ENCODE results near the gene NET1. TPM values are rescaled to one million over a fixed set of nuclear protein-coding genes. Genes with fewer than 3 reads are reported as not detected.
A peak's percentile ranks its signal among the peaks of the same experiment; 100 is the strongest.

NET1 gene
- total RNA-seq, 2 donors from 2014 or later = 10.5 to 16.1 TPM

- no peak overlapping the region for H3K27ac Mint-ChIP-seq
These were observed 41.6 kb downstream of the NET1 start for GRCh38 chr10:5453749-5454489.

GRCh38 chr10:5456563-5456962 is 44.2 kb downstream of the NET1 start:
- DNase-seq (no peak), ATAC-seq (no peak)
- Mint-ChIP-seq H3K27ac (no peak overlapping the region), H3K4me3 (no peak overlapping the region), H3K4me1 (peaks cover 6% of the 10 kb centered on the region), H3K27me3 (no peaks in the 10 kb centered on the region), H3K36me3 (ENCODE audit: low read depth) (peaks cover 5% of the 10 kb centered on the region)
- H3K9me3 ChIP-seq (ENCODE audit: control insufficient read depth, low read length, poor library complexity, severe bottlenecking) = no peaks in the 10 kb centered on the region

More at GRCh38 chr10:5453749-5454489, 41.6 kb downstream of the NET1 start:
- DNase-seq (no peak), ATAC-seq (no peak)
- Mint-ChIP-seq H3K4me3 (no peak overlapping the region), H3K4me1 (peaks cover 3% of the 10 kb centered on the region), H3K36me3 (ENCODE audit: low read depth) (peaks cover 5% of the 10 kb centered on the region), H3K27me3 (no peaks in the 10 kb centered on the region)
- no peaks in the 10 kb centered on the region for H3K9me3 ChIP-seq (ENCODE audit: control insufficient read depth, low read length, poor library complexity, severe bottlenecking)

GRCh38 chr10:5457741-5458140 is 45.4 kb downstream of the NET1 start:
- ATAC-seq = peak; percentile 28
- H3K4me1 Mint-ChIP-seq = peaks cover 8% of the 10 kb centered on the region
- no peaks in the 10 kb centered on the region for H3K9me3 ChIP-seq (ENCODE audit: control insufficient read depth, low read length, poor library complexity, severe bottlenecking)
- no peaks in the 10 kb centered on the region for H3K27me3 Mint-ChIP-seq
- DNase-seq = no peak
- H3K27ac Mint-ChIP-seq = peak overlapping the region; percentile 2
- H3K4me3 Mint-ChIP-seq = no peak overlapping the region
- H3K36me3 Mint-ChIP-seq (ENCODE audit: low read depth) = peaks cover 5% of the 10 kb centered on the region

- no peak overlapping the region for H3K4me3 Mint-ChIP-seq
- H3K9me3 ChIP-seq (ENCODE audit: control insufficient read depth, low read length, poor library complexity, severe bottlenecking) = no peaks in the 10 kb centered on the region
- DNase-seq (no peak), ATAC-seq (no peak)
- peaks cover 10% of the 10 kb centered on the region for H3K4me1 Mint-ChIP-seq
- peaks cover 2% of the 10 kb centered on the region for H3K27me3 Mint-ChIP-seq
- H3K36me3 Mint-ChIP-seq (ENCODE audit: low read depth) = peaks cover 5% of the 10 kb centered on the region
- peak overlapping the region; percentile 2 for H3K27ac Mint-ChIP-seq
These were observed 46.1 kb downstream of the NET1 start for GRCh38 chr10:5458425-5458824.

- ATAC-seq (no peak), DNase-seq (no peak)
- peaks cover 13% of the 10 kb centered on the region for H3K4me1 Mint-ChIP-seq
- no peak overlapping the region for H3K4me3 Mint-ChIP-seq
- no peaks in the 10 kb centered on the region for H3K9me3 ChIP-seq (ENCODE audit: control insufficient read depth, low read length, poor library complexity, severe bottlenecking)
- peaks cover 6% of the 10 kb centered on the region for H3K27me3 Mint-ChIP-seq
- H3K36me3 Mint-ChIP-seq (ENCODE audit: low read depth) = peaks cover 8% of the 10 kb centered on the region
- no peak overlapping the region for H3K27ac Mint-ChIP-seq
These were observed 46.8 kb downstream of the NET1 start for GRCh38 chr10:5458949-5459747.

- peaks cover 6% of the 10 kb centered on the region for H3K27me3 Mint-ChIP-seq
- peaks cover 8% of the 10 kb centered on the region for H3K36me3 Mint-ChIP-seq (ENCODE audit: low read depth)
- DNase-seq (no peak), ATAC-seq (no peak)
- H3K27ac Mint-ChIP-seq = no peak overlapping the region
- H3K9me3 ChIP-seq (ENCODE audit: control insufficient read depth, low read length, poor library complexity, severe bottlenecking) = no peaks in the 10 kb centered on the region
- peaks cover 13% of the 10 kb centered on the region for H3K4me1 Mint-ChIP-seq
- no peak overlapping the region for H3K4me3 Mint-ChIP-seq
These were observed 48.3 kb downstream of the NET1 start for GRCh38 chr10:5460468-5461202.

- Mint-ChIP-seq H3K27ac (no peak overlapping the region), H3K36me3 (ENCODE audit: low read depth) (peaks cover 8% of the 10 kb centered on the region), H3K4me1 (peaks cover 13% of the 10 kb centered on the region), H3K27me3 (peaks cover 6% of the 10 kb centered on the region), H3K4me3 (no peak overlapping the region)
- no peak for DNase-seq
- H3K9me3 ChIP-seq (ENCODE audit: control insufficient read depth, low read length, poor library complexity, severe bottlenecking) = no peaks in the 10 kb centered on the region
- ATAC-seq = no peak
These were observed 48.8 kb downstream of the NET1 start for GRCh38 chr10:5461203-5461588.

- H3K4me1 Mint-ChIP-seq = peaks cover 13% of the 10 kb centered on the region
- no peaks in the 10 kb centered on the region for H3K9me3 ChIP-seq (ENCODE audit: control insufficient read depth, low read length, poor library complexity, severe bottlenecking)
- H3K4me3 Mint-ChIP-seq = no peak overlapping the region
- H3K27ac Mint-ChIP-seq = peak overlapping the region; percentile 51
- peaks cover 8% of the 10 kb centered on the region for H3K36me3 Mint-ChIP-seq (ENCODE audit: low read depth)
- no peak for DNase-seq
- H3K27me3 Mint-ChIP-seq = peaks cover 6% of the 10 kb centered on the region
- no peak for ATAC-seq
These were observed 49.8 kb downstream of the NET1 start for GRCh38 chr10:5461914-5462840.

- peaks cover 10% of the 10 kb centered on the region for H3K4me1 Mint-ChIP-seq
- no peak overlapping the region for H3K4me3 Mint-ChIP-seq
- H3K9me3 ChIP-seq (ENCODE audit: control insufficient read depth, low read length, poor library complexity, severe bottlenecking) = no peaks in the 10 kb centered on the region
- ATAC-seq (no peak), DNase-seq (no peak)
- no peak overlapping the region for H3K27ac Mint-ChIP-seq
- H3K27me3 Mint-ChIP-seq = peaks cover 6% of the 10 kb centered on the region
- H3K36me3 Mint-ChIP-seq (ENCODE audit: low read depth) = peaks cover 6% of the 10 kb centered on the region
These were observed 50.5 kb downstream of the NET1 start for GRCh38 chr10:5462841-5463293.

- H3K9me3 ChIP-seq (ENCODE audit: control insufficient read depth, low read length, poor library complexity, severe bottlenecking) = no peaks in the 10 kb centered on the region
- Mint-ChIP-seq H3K27ac (no peak overlapping the region), H3K36me3 (ENCODE audit: low read depth) (peaks cover 4% of the 10 kb centered on the region), H3K27me3 (peaks cover 6% of the 10 kb centered on the region), H3K4me1 (peaks cover 7% of the 10 kb centered on the region), H3K4me3 (no peak overlapping the region)
- ATAC-seq = no peak
- DNase-seq = no peak
These were observed 52.2 kb downstream of the NET1 start for GRCh38 chr10:5464546-5464945.

- no peaks in the 10 kb centered on the region for H3K9me3 ChIP-seq (ENCODE audit: control insufficient read depth, low read length, poor library complexity, severe bottlenecking)
- peaks cover 9% of the 10 kb centered on the region for H3K4me1 Mint-ChIP-seq
- peaks cover 9% of the 10 kb centered on the region for H3K27me3 Mint-ChIP-seq
- DNase-seq = no peak
- no peak for ATAC-seq
- H3K27ac Mint-ChIP-seq = no peak overlapping the region
- H3K36me3 Mint-ChIP-seq (ENCODE audit: low read depth) = peaks cover 4% of the 10 kb centered on the region
- H3K4me3 Mint-ChIP-seq = no peak overlapping the region
These were observed 53.7 kb downstream of the NET1 start for GRCh38 chr10:5465976-5466450.

- Mint-ChIP-seq H3K4me1 (peaks cover 8% of the 10 kb centered on the region), H3K27ac (no peak overlapping the region), H3K27me3 (peaks cover 10% of the 10 kb centered on the region), H3K4me3 (no peak overlapping the region), H3K36me3 (ENCODE audit: low read depth) (peaks cover 4% of the 10 kb centered on the region)
- no peak for DNase-seq
- no peaks in the 10 kb centered on the region for H3K9me3 ChIP-seq (ENCODE audit: control insufficient read depth, low read length, poor library complexity, severe bottlenecking)
- no peak for ATAC-seq
These were observed 54.3 kb downstream of the NET1 start for GRCh38 chr10:5466451-5467206.

Measured in T-helper 17 cell (primary cell).